HepG2 (cell line): Measurements from ENCODE around the gene KPNA3. TPM values are rescaled to one million over a fixed set of nuclear protein-coding genes. Genes with fewer than 3 reads are reported as not detected.

Experiments used
- DNMT3B ChIP-seq: conservative IDR thresholded peaks from 2 replicates; pipeline ENCODE4 v1.6.1; 2016; ENCODE audit warnings: missing biosample characterization, control low read depth
- ELF4 ChIP-seq: sonication (generic); formaldehyde crosslinking; IDR thresholded peaks from 2 replicates; pipeline ENCODE4 v1.5.0; 2020; ENCODE audit warnings: missing genetic modification reagents, mild to moderate bottlenecking, moderate library complexity, borderline replicate concordance
- HMG20A ChIP-seq: IDR thresholded peaks from 2 replicates; pipeline ENCODE4 v1.6.1; 2016; ENCODE audit warnings: borderline replicate concordance
- KDM6A ChIP-seq: IDR thresholded peaks from 2 replicates; pipeline ENCODE4 v1.6.1; 2016; ENCODE audit warnings: low read depth
- NAIF1 ChIP-seq: sonication (generic); formaldehyde crosslinking; IDR thresholded peaks from 2 replicates; pipeline ENCODE4 v1.5.0; 2020; ENCODE audit warnings: mild to moderate bottlenecking, missing genetic modification reagents, borderline replicate concordance
- ONECUT2 ChIP-seq: sonication (generic); formaldehyde crosslinking; IDR thresholded peaks from 2 replicates; pipeline ENCODE4 v1.4.0; 2020; ENCODE audit warnings: missing genetic modification reagents
- SIX1 ChIP-seq: sonication (generic); formaldehyde crosslinking; IDR thresholded peaks from 2 replicates; pipeline ENCODE4 v1.4.0; 2020; ENCODE audit warnings: missing genetic modification reagents, borderline replicate concordance
- SMARCC2 ChIP-seq: fragments of 450-650 bp; IDR thresholded peaks from 2 replicates; pipeline ENCODE4 v1.6.1; 2017; ENCODE audit warnings: antibody characterized with exemption, mild to moderate bottlenecking
- SP140L ChIP-seq: sonication (generic); formaldehyde crosslinking; IDR thresholded peaks from 2 replicates; pipeline ENCODE4 v1.4.0; 2020; ENCODE audit warnings: missing genetic modification reagents, borderline replicate concordance
- SP5 ChIP-seq: IDR thresholded peaks from 2 replicates; pipeline ENCODE4 v1.6.1; 2016; ENCODE audit warnings: low read depth, borderline replicate concordance
- TAF1 ChIP-seq: sonication (generic); formaldehyde crosslinking; IDR thresholded peaks from 2 replicates; pipeline ENCODE4 v1.4.0; 2020; ENCODE audit warnings: missing genetic modification reagents
- ZBTB26 ChIP-seq: IDR thresholded peaks from 2 replicates; pipeline ENCODE4 v1.6.1; 2016; ENCODE audit warnings: missing compliant biosample characterization, missing genetic modification reagents, borderline replicate concordance
- ZBTB40 ChIP-seq, 2 experiments: fragments of 450-650 bp in 1 of 2; sonication (generic) in 1 of 2; formaldehyde crosslinking in 1 of 2; IDR thresholded peaks; 2 replicates each; pipeline versions ENCODE4 v1.6.1 to v1.8.0; 2016 to 2022; ENCODE audit warnings: antibody characterized with exemption in 1 of 2, mild to moderate bottlenecking in 1 of 2, missing genetic modification reagents in 1 of 2
- ZFP41 ChIP-seq: sonication (generic); formaldehyde crosslinking; IDR thresholded peaks from 2 replicates; pipeline ENCODE4 v1.4.0; 2020; ENCODE audit warnings: mild to moderate bottlenecking, missing genetic modification reagents, borderline replicate concordance
- ZNF282 ChIP-seq: fragments of 450-650 bp; IDR thresholded peaks from 2 replicates; pipeline ENCODE4 v1.6.1; 2018; ENCODE audit not compliant: partially characterized antibody
- ZNF501 ChIP-seq: sonication (generic); formaldehyde crosslinking; IDR thresholded peaks from 2 replicates; pipeline ENCODE4 v1.5.1; 2020; ENCODE audit warnings: mild to moderate bottlenecking, moderate library complexity, missing genetic modification reagents
- ZNF552 ChIP-seq: sonication (generic); formaldehyde crosslinking; IDR thresholded peaks from 2 replicates; pipeline ENCODE4 v1.9.0; 2022; ENCODE audit warnings: missing genetic modification reagents, mild to moderate bottlenecking, borderline replicate concordance
- ZNF737 ChIP-seq: sonication (generic); formaldehyde crosslinking; IDR thresholded peaks from 2 replicates; pipeline ENCODE4 v1.5.0; 2020; ENCODE audit warnings: missing genetic modification reagents, mild to moderate bottlenecking, borderline replicate concordance
- polyA plus RNA-seq, 8 experiments: library from polyadenylated mRNA; depleted of rRNA in 3 of 8; stranded (reverse) in 7 of 8; unstranded in 1 of 8; fragments of >200 nt; fragmentation: Illumina TruSeq in 4 of 8; extraction: Trizol in 4 of 8; gene quantifications; 2 replicates each; pipeline versions ENCODE4 v1.2.1 to v1.2.3, GENCODE V29; 2011 to 2016; ENCODE audit warnings: low read depth in 4 of 8, missing spikeins in 1 of 8, mixed read lengths in 1 of 8; ENCODE audit not compliant: insufficient read depth in 1 of 8
- total RNA-seq, 5 experiments: library from RNA; depleted of rRNA; stranded (reverse); fragments of >200 nt; fragmentation: Illumina TruSeq; extraction: Trizol; gene quantifications; 2 replicates each; pipeline ENCODE4 v1.2.3, GENCODE V29; 2016; ENCODE audit warnings: low read depth in 1 of 5
- TF ChIP-seq, protein P1 (sequence below): sonication (generic); formaldehyde crosslinking; IDR thresholded peaks from 2 replicates; pipeline ENCODE4 v1.4.0; 2020; ENCODE audit warnings: missing genetic modification reagents, borderline replicate concordance

The KPNA3 gene
- total and polyA plus RNA-seq, 2 of the 13 experiments (the other 11 are each of a cell fraction or from before 2014, with no cell fraction given) = 13.0 to 28.9 TPM

DNA sequence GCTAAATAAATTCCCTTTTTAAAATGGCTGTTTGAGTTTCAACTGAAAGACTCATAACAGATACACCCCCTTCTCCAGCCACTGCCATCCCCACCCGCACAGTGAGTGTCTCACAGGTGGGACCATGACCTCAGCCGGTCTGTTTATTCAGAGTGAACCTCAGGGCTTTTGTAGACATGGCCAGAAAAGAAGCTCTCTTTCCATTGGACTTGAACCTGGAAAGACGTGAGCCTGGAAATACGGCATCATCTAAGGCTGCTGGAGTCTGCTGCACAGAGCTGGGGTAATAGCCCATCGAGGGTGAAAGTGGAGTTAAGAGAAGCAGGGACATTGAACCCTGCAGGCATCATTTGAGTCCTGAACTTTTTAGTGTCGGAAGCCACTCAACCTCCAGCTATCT, 15.2 kb upstream of the KPNA3 start (continued):
- TF ChIP-seq, protein P1, sequence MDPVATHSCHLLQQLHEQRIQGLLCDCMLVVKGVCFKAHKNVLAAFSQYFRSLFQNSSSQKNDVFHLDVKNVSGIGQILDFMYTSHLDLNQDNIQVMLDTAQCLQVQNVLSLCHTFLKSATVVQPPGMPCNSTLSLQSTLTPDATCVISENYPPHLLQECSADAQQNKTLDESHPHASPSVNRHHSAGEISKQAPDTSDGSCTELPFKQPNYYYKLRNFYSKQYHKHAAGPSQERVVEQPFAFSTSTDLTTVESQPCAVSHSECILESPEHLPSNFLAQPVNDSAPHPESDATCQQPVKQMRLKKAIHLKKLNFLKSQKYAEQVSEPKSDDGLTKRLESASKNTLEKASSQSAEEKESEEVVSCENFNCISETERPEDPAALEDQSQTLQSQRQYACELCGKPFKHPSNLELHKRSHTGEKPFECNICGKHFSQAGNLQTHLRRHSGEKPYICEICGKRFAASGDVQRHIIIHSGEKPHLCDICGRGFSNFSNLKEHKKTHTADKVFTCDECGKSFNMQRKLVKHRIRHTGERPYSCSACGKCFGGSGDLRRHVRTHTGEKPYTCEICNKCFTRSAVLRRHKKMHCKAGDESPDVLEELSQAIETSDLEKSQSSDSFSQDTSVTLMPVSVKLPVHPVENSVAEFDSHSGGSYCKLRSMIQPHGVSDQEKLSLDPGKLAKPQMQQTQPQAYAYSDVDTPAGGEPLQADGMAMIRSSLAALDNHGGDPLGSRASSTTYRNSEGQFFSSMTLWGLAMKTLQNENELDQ (CRISPR knock-in tag) = no peak
- TF ChIP-seq ONECUT2 (CRISPR knock-in tag) (peak; percentile 53; the same call in 1 of the 2 replicates), ZNF501 (no peak), SP140L (no peak), SP5 (CRISPR knock-in tag) (no peak; the same call in 1 of the 2 replicates), SIX1 (peak; percentile 76), ELF4 (no peak), ZNF737 (CRISPR knock-in tag) (no peak), TAF1 (CRISPR knock-in tag) (no peak), HMG20A (CRISPR knock-in tag) (peak; percentile 85; the same call in 1 of the 2 replicates), KDM6A (CRISPR knock-in tag) (peak; percentile 63), ZBTB40 (IDR thresholded peaks at IDR 0.05) (no peak), ZBTB40 (CRISPR knock-in tag; IDR thresholded peaks at IDR 0.05) (no peak), DNMT3B (CRISPR knock-in tag) (no peak), SMARCC2 (no peak), ZFP41 (CRISPR knock-in tag) (no peak), ZNF282 (no peak), ZBTB26 (no peak), NAIF1 (CRISPR knock-in tag) (no peak), ZNF552 (CRISPR knock-in tag) (no peak)
